HPDE6-E6E7 (cell line): ENCODE measurements around the gene OSCAR.

Source experiments
- DNase-seq: peaks from one replicate; pipeline ENCODE4 v3.0.0; 2011; ENCODE audit warnings: missing footprints; ENCODE audit errors: extremely low spot score

The OSCAR gene, protein sequence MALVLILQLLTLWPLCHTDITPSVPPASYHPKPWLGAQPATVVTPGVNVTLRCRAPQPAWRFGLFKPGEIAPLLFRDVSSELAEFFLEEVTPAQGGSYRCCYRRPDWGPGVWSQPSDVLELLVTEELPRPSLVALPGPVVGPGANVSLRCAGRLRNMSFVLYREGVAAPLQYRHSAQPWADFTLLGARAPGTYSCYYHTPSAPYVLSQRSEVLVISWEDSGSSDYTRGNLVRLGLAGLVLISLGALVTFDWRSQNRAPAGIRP

DNA sequence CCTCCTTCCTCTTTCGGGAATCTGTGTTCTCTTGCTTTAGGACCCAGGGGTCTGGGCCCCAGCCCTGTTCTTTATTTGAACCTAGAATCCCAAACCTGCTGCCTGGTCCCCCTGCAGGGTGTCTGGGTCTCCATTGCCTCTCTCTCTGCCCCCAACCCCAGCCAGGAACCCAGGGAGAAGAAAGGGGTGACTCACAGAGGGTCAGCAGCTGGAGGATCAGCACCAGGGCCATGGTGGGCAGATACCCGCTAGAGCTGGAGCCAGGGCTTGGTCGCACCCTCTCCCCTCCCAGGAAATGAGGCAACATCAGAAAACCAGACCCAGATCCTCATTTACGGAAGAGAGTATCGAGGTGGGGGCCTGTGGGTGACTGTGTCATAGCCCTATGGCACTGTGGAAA, at the start of gene OSCAR:
Gene OSCAR (minus strand): TSS at position 243 of the 400 bp plus-strand sequence. CDS start 11 bp downstream, at position 232.
- no peak for DNase-seq

DNA sequence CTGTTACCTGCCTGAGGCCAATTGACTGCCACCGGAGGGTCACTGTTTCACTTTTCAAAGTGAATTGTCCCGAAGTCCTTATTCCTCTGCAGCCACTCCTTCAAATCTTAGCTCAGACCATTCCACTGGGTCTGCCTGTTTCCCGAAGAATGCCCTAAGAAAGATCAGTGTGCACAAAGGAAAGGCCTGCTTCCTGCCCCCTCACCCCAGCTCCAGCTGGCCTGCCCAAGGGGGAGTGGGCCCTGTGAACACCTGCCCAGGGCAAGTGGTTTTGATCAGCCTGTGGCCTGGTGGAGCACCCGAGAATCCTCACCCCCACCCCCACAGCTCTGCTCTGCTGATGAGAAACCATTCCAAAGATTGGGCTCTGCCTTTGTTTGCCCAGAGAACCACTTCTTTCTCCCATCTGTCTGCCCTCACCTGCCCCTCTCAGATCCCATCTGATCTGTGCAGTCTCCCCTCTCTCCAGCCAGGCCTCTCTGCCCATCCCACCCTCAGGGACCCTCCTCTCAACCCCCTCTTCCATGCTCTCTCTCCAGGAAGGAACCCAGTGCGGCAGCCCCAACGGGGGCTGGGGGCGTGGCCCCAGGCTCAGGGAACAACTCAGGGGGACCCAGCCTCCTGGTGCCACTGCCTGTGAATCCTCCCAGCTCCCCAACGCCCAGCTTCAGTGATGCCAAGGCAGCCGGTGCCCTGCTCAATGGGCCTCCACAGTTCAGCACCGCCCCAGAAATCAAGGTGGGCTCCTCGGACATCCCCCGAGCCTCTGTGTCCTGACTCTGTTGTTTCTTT, 48.6 kb upstream of the OSCAR start:
- no peak for DNase-seq

DNA sequence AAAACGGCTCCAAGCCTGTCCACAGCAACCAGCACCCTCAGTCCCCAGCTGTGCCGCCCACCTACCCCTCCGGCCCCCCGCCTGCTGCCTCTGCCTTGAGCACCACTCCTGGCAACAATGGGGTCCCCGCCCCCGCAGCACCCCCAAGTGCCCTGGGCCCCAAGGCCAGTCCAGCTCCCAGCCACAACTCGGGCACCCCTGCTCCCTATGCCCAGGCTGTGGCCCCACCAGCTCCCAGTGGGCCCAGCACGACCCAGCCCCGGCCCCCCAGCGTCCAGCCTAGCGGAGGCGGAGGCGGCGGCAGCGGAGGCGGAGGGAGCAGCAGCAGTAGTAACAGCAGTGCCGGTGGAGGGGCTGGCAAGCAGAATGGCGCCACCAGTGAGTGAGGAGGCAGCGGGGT, 47.6 kb upstream of the OSCAR start:
- DNase-seq: no peak

DNA sequence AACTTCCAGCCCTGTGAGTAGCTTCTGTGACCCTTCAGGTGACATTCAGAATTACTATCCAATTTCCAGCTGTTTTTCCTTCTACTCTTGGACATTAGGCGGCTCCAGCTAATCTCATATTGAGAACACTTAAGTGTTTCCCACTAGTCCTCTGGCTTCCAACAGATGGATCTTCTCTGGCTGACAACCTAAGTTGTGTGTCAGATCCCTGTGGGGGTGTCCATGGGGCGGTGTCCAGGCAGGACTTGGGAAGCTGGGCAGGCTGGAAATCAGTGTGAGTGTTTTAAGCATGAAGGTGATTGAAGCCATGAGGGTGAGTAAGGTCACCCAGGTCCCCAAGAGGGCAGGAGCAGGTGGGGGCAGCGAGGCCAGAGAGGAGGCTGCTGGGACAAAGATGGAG, 47.1 kb upstream of the OSCAR start:
- DNase-seq: no peak

DNA sequence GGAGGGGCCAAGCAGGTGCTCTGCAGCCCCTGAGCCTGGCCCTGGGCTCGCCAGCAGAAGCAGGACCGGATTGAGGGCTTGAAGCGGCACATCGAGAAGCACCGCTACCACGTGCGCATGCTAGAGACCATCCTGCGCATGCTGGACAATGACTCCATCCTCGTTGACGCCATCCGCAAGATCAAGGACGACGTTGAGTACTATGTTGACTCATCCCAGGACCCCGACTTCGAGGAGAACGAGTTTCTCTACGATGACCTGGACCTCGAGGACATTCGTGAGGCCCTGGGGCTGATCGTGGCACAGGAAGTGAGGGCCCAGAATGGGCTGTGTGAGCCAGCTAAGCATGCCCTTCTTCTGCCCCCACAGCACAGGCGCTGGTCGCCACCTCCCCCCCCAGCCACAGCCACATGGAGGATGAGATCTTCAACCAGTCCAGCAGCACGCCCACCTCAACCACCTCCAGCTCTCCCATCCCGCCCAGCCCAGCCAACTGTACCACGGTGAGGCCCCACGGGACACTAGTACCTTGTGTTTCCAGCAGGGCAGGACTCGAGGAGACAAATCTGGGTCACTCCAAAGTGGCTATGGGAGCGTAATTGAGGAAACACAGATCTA, 45.0 kb upstream of the OSCAR start:
- no peak for DNase-seq

DNA sequence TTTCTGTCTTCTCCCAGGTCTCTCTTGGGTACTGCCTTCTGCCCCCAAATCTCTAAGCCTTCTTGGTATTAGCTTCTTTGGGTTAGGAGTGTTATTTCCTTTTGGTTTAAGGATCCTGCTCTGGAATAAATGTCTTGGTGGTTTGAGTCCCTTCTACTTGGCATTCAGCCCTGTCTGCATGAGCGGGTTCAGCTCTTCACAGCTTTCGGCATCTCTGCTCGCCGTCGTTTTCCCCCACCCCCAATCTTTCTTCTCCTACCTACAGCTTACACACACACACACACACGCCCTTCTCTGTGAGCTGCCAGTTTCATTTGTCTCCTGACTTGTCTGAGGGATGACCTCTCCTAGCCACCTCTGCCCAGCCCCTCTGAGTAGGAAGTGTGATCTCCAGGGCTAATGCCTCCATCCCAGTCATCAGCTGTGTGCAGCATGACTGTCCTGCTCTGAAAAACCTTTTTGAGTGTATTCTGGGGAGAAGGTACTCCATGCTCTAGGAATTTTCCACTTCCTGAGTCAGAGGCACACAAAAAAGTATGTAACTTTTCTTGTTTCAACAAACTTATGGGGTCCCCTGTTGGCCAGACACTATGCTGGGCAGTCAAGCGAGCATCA, 41.7 kb upstream of the OSCAR start:
- no peak for DNase-seq

DNA sequence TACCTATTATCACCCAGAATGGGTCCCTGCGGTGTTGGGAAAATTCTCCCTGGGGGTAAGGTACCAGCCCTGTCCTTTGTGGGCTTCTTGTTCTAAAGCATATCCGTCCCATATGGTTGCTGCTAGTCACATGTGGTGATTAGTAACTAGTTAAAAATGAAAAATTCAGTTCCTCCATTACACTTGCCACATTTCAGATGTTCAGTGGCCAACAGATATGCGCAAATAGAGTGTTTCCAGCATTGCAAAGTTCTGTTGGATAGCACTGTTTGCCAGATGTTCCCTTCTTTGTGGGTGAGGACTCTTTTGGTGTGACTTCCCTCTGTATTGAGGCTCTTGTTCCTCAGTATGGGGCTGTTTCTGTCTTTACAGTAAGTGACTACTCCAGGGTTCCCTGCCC, 40.8 kb upstream of the OSCAR start:
- no peak for DNase-seq

DNA sequence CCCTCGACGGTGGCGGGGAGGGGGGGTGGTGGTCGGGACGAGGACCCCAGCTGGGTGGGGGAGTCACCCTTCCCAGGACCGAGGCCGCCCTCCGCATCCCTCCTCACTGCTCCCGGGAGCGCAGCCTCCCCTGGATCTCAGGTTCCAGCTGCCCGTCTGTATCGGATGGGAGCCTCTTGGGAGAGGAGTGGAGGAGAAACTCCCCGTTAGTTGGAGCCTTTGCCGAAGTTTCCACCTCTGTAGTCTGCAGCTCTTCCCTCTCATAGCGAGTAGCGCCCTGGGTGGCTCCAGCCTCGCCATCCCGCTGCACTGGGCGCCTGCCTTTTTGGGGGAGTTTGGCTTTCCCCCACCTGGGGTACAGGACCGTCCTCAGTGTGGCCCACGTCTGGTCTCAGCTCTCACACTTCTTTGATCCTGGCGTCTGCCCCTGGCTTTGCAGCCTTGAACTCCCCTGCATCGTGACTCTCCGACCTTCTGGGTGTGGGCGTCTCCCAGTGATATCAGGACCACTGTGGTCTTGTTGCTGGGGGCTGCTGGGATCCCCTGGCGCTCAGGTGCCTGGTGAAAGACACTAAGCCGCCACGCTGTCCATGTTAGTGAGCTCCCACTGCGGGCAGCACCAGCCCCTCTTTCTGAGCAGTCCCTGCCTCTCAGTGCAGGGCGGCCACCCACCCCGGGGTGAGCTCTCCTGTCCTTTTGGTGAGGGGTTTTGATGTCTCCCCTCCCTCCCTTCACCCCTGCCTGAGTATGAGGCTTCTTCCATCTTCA, 38.1 kb upstream of the OSCAR start:
- no peak for DNase-seq

DNA sequence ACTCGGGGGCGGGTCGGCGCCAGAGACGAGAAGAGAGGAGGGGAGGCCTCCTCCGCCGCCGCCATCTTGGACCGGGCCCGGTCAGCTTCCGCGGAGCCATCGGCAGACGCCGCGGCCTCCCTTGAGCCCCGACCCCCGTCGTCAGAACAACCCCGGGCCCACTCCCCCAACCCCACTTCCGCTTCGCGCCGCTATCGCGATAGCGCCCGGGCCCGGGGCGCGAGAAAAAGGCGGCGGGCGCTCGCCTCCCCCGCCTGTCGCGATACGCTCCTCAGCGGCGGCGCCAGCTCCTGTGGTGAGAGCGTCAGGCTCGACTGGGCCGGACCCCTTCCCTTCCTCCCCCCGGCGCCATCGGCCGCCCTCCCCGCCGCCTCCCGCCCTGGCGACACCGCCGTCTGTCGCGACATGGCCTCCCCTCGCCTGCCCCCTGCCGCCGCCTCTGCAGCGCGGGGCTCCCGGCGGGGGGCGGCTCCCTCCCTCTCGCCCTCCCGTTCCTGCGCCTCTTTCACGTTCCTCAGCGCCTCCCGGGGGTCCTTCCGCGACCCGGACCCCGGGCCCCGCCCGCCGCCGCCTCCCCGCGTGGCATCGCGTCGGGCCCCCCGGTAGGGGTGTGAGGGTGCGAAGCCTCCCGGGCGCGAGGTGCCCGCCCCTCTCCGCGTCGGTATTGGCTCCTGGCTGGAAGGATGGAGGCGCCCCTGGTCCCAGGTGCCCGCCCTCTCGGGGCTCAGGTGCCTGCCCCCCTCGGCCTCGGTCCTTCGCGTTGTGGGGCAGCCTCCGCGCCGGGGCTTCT, 37.3 kb upstream of the OSCAR start, which contains the start of gene CNOT3:
Gene CNOT3 (plus strand): TSS at position 64 of the 790 bp plus-strand sequence. CDS start 5,217 bp downstream, outside the sequence.
- DNase-seq: no peak

DNA sequence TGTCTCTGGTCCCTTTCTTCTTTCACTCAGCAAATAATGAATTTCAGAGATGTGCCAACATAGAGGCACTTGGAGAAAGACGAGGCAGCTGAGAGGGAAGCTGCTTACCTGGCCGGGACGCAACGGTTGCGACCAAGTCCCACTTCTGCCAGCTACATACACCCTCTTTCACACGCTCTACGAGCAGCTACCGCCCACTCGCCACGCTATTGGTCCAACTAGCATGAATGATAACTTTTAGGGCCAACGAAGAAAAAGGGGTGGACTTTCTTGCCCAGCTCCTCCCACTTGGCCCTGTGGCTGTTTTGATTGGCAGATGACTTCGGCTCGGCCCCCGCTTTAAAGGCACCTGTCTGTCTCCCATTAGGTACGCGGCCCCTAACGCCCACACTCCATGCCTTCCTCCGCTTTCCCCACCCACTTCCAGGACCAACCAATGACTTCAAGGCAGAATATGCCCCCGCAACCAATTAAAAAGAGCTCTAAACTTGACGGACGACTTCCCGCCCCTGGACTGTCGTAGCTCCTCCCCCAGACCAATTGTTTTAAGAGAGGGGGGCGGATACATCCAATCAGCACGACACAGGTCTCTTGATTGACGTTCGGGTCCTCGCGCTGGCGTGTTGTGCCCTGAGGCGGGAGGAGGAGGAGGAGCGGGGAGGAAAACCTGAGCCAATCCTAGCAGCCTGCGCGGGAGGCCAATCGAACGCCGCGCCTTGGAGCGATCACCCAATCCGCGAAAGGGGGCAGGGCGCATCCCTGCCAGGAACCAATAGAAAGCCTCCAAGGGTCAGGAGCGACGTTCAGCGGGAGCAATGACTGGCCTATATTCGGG, 36.5 kb upstream of the OSCAR start:
- peak; percentile 100 for DNase-seq

DNA sequence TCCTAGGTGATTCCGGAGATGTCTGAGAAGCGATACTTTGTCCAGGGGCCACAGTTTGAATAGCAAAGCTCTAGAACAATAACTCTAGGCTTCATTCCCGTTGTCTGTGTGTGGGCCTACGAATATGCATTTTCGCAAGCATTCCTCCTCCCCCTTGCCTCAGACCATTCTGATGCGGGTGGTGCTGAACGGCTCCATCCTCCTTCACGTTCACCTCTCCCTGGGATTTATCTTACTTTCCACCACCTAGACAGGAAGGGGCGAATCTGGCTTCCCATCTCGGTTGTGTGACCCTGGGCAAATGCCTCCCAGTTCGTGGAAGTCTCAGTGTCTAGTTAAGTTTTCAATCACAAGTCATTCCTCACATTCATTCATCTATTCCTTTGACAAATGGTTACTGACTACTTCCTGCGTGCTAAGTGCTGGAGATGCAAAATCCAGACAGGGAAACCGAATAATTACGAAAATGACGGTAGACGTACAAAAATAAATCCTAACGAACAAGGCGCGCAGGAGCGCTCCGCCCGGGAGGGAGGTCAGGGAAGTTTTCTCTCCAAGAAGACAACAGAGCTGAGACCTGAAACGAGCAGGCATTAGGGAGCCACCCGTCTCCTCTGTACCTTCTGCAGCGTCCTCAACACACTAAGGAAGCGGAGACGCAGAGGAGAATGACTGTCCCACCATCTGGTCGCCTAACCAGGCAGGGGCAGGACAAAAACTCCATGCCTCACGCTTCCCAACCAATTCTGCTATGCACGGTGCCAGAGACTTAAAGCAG, 35.7 kb upstream of the OSCAR start:
- no peak for DNase-seq

DNA sequence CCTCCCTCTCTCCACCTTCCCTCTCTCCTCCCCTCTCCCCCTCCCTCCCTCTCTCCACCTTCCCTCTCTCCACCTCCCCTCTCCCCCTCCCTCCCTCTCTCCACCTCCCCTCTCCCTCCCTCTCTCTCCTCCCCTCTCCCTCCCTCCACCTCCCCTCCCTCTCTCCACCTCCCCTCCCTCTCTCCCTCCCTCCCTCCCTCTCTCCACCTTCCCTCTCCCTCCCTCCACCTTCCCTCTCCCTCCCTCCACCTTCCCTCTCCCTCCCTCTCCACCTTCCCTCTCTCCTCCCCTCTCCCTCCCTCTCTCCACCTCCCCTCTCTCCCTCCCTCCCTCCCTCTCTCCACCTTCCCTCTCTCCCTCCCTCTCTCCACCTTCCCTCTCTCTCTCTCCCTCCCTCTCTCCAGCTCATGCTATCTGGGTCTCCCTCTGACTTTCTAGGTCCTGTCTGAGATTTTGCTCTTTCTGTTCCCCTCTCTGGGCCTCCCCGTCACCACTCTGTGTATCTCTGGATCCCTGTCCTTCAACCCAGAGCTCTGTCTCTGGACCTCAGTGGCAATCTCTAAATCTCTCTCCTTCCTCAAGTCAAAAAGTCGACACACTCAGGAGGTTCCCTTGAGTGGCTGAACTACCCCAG, 33.5 kb upstream of the OSCAR start:
- DNase-seq: no peak

DNA sequence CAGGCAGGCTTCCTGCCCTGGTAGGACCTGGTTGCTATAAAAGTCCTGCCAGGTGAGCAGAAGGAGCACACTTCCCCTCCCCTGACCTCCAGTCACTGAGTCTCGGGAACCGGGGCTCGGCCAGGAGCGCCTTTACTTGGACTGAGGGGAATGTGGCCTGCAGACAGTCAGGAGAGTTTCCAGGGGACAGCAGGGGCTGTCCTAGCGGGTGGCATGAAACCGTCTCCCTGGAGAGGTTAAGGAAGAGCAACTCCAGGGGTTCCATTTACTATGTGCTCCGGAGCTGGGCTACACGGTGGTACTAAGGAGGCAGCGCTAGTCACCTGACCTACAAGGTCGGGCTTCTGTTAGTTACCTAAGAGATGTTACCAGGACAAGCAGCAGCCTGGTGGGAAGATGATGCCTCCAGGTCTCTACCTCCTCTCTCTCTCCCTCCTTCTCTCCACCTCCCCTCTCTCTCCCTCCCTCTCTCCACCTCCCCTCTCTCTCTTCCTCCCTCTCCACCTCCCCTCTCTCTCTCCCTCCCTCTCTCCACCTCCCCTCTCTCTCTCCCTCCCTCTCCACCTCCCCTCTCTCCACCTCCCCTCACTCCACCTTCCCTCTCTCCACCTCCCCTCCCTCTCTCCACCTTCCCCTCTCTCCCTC, 32.8 kb upstream of the OSCAR start:
- DNase-seq: no peak

DNA sequence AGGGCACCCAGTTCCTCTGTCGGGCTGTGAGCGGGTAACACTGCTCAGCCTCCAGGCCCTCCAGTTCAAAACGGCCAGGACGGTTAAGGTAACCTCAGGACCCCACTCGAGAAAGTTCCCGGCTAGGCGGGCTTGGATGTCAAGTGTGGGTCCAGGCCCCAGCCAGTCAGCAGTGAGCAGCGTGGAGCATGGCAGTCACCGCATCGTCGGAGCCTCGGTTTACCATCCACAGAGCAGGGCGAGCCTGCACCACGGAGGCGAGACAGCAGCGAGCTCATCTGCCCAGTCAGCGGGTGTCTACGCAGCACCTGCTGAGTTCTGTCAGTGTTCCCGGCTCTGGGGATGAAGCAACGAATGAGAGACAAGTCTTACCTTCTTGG, 29.0 kb upstream of the OSCAR start:
- DNase-seq: no peak

DNA sequence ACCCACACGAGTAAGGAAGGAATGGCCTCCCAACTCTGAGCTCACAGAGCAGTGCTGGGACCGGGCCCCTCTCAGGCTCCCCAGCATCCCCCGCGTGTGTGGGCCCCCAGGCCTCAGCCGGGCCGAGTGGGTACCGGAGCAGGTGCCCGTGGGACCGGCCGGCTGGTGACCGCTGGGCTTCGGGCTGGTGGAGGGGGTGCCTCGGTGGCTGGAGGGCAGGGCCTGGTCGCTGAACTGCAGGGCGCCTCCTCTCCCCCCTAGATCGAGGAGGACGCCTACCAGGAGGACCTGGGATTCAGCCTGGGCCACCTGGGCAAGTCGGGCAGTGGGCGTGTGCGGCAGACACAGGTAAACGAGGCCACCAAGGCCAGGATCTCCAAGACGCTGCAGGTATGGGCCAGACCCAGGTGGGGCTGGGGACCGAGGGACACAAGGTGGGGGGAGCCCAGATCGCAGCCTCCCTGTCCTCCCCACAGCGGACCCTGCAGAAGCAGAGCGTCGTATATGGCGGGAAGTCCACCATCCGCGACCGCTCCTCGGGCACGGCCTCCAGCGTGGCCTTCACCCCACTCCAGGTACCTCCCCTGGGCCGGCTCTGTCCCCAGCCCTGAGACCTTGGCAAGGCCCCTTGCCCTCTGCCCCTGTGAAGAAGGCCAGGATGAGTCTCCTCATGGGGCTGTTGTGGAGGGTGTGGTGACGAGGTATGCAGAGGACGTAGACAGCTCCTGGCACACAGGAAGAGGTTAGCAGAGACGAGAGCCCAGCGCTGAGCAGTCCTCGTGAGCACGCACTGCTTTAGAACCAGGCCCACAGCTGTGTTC, 28.4 kb upstream of the OSCAR start:
- no peak for DNase-seq

DNA sequence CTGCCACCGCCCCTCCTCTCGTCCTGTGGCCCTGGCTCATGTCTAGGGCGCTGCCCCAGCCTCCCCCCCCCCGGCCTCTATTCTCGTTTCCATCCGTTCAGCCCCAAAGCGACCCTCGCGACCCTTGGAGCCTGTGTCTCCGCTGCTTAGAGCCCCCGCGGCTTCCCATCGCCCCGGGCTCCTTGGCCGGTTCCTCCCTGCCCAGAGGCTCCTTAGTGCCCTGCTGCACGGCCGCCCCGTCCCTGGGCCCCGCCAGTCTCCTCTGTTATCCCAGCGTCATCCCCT, 27.8 kb upstream of the OSCAR start:
- DNase-seq: no peak

DNA sequence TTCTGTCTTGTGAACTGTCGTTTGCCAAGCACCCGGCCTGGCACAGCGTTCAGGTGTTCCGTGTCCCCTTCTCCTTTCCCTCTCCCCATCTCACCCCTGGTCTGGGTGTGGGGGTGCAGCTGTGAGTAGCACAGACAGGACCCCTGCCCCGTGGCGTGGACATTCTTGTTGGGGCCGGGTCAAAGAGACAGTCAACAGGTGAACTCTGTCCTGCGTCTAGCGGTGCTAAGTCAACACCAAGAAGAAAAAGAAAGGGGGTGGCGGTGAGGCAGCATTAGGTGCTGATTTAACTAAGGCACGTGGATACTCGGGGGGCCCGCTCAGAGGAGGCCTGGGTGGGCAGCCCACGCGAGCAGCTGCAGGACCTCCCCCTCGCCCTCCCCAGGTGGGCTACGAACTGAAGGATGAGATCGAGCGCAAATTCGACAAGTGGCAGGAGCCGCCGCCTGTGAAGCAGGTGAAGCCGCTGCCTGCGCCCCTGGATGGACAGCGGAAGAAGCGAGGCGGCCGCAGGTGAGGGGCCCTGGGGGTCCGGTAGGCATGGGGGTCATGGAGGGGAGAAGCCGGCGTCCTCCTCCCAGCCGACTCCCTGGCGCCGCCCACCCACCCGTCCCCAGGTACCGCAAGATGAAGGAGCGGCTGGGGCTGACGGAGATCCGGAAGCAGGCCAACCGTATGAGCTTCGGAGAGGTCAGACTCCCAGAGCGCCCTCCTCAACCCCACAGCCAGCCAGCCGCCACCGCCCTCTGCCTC, 27.3 kb upstream of the OSCAR start:
- no peak for DNase-seq
